ENCODE results near the gene TMEM233.
"Not testable (repeated sequence)": the region's sequence is repeated elsewhere in the genome, so short reads cannot be mapped to it uniquely, and the experiment has no call there.

The TMEM233 gene

DNA sequence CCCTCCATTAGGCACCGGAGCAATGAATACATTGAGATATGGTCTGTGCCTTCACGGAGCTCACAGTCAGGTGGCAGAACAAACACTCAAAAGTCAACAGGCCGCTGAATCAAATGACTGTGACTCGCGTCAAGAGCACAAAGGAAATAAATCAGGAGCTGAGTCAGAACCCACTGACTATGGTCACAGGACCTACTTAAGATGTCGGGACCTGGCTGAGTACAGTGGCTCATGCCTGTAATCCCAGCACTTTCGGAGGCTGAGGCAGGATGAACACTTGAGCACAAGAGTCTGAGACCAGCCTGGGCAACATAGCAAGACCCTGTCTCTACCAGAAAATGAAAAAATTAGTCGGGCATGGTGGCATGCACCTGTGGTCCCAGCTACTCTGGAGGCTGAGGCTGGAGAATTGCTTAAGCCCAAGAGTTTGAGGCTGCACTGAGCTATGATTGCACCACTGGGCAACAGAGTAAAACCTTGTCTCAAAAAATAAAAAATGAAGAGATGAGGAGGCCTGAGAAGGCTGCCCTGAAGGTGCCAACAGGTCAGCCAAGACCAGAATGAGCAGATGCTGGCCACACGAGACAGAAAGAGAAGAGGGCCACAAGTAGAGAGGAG is 19.9 kb downstream of the TMEM233 start:
- no peak for DNase-seq

DNA sequence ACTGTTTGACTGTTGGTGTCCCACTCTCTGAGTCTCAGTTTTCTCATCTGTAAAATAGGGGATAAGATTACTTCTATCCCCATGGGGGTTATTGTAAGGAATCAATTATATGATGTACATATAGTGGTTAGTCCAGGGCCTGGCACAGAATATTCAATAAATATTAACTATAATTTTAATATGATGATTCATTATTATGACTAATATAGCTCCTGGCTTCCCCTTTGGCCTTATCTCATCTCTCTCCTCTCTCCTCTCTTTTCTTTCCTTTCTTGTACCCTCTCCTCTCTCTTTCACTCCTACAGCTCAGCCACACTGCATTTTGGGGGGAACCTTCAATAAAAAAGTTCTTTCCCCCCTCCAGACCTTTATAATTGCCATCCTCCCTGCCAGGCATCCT is 21.1 kb downstream of the TMEM233 start:
- DNase-seq, result no peak

DNA sequence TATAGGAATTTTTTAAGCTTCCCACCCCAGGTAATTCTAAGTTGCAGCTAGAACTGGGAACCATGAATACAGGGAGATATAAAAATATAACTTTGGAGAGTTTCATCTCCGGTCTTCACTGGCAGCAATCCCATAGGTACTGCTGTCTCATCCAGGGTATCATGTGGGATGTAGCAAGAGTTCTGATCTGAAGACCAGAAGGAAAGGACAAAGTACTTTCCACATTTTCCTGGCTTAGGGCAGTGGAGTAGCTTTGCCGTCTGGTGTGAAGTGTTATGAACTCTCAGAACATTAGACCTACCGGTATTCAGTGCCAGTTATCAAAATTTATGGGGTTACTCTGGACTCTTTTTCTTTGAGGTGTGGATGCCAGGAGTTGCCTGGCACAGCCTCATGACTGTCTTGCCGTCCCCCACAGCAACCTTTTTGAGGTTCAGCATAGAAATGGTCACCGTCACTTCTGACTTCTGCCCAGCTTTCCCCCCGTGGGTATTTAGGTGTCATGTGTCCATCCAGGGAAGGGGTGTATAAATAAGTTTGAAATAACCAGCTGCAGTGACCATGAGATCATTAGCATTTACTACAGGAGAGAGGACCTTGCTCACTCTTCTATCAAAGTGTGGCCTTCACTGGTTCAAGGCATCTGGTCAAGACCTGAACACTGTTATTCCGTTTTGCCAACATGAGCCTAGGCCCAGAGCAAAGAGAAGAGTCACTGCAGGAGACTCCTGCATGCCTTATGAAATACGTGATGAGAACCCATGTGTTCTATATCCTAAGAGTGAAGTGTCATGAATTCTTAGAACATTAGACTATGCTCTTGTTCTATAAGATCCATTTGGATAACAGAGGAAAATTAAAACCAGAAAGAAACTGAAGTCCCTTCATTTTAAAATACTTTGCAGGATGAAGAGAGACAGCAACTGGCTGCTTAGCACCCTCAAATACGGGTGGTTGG is 22.2 kb downstream of the TMEM233 start:
- DNase-seq, result no peak

DNA sequence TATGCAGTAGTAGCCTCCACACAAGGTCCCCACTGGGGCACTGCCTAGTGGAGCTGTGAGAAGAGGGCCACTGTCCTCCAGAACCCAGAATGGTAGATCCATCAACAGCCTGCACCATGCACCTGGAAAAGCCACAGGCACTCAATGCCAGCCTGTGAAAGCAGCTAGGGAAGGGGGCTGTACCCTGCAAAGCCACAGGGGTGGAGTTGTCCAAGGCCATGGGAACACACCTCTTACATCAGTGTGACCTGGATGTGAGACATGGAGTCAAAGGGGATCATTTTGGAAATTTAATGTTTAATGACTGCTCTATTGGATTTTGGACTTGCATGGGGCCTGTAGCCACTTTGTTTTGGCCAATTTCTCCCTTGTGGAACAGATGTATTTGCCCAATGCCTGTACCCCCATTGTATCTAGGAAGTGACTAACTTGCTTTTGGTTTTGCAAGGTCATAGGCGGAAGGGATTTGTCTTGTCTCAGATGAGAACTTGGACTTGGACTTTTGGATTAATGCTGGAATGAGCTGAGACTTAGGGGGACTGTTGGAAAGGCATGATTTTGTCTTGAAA is 24.8 kb downstream of the TMEM233 start:
- not testable (repeated sequence) for DNase-seq

DNA sequence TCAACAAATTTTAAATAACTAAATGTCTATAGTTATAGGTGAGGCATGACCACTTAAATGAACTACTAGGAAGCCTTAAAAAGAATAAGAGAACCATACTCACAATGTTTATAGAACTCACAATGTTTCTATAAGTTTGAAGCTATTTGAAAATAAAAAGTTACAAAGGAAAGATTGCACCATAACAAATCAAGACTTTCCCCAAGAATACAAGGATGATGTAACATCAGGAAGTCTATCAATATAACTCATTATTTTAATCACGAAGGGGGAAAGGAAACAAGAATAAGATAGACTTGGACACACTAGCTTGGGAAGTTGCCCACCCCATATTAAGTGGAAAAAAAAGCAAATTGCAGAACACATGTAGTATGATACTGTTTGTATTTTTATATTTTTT is 26.9 kb downstream of the TMEM233 start:
- no peak for DNase-seq

DNA sequence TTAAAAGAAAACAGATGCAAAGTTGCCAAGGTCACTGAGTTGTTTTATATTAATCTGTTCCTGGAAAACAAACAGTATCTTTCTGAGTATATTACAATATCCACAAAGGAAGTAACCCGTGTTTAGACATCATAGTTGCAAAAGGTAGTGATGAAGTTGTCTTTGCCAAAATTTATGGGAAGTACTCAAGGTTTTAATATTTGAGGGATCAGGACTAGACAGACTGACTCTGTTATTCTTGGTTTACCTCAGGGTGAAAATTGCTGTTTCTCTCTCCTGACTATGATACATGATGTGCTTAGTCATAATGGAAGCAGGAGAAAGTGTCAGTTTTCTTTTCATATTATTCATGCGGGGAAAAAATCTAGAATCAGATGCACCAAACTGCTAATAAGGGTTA is 28.3 kb downstream of the TMEM233 start:
- DNase-seq, result no peak

DNA sequence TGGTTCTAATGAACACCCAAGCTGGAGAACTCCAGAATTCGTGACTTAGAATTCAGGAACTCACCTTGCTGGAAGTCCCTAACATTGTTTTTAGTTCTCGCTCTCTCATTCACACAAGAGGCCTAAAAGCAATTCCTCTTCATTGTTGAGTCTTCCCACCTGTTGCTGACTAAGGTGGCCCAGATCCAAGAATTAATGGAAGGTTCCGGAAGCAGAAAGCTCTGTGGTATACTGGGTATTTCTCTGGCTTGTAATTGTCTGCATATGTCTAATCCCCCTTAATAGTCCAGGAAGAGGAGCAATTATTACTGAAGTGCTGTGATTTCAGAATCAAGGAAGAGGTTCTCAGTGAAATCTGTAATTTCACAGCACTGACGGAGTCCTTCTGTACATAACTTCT is 31.4 kb downstream of the TMEM233 start:
- DNase-seq, result no peak

DNA sequence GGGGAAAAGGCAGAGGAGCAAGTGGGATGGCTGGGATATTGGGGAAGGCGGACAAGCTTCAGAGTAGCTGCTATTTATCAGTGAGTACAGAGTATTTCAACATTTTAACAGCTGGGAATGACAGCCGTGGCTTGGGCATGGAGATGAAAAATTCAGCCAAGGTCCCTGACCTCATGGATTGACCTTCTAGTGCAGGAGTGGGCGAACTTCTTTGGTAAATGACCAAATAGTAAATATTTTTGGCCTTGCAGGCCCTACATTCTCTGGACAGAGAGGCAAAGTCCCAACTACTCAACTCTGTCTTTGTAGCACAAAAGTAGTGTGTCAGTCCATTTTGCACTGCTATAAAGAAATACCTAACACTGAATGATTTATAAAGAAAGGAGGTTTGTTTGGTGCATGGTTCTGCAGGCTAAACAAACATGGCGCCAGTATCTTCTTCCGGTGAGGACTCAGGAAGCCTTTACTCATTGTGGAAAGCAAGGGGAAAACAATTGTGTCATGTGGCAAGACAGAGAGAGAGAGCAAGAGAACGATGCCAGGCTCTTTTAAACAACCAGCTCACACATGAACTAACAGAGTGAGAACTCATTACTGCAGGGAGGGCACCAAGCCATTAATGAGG is 33.6 kb downstream of the TMEM233 start:
- no peak for DNase-seq

DNA sequence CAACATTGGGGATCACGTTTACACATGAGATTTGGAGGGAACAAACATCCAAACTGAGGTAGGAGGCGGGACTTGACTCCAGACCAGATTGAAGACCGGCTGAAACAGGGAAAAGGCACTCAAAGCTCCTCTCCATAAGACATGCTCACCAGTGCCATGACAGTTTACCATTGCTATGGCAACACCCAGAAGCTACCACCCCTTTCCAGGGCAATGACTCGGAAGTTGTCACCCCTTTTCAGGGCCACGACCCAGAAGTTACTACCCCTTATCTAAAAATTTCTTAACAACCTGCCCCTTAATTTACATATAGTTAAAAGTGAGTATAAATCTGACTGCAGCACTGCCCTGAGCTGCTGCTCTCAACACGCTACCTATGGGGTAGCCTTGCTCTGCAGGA is 34.1 kb downstream of the TMEM233 start:
- DNase-seq, result no peak

DNA sequence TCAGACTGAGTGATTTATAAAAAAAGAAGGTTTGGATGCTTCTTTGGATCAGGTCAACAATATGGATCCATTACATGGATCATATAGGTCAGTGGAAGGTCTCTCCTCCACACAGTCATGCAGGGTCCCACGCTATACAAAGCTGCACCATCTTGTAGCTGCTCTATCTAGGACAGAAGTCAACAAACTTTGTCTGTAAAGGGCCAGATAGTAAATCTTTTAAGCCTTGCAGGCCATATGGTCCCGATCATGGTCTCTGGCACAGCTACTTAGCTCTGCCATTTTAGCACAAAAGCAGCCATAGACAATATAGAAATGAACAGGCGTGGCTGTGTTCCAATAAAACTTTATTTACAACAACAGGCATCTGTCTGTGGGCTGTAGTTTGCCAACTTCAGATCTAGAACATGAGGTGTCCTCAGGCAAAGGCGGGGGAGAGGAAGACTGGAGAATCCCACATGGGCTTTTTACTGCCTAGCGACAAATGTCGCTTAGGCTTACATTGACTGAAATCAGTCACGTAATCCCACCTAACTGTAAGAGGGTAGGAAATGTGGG is 36.7 kb downstream of the TMEM233 start:
- no peak for DNase-seq

DNA sequence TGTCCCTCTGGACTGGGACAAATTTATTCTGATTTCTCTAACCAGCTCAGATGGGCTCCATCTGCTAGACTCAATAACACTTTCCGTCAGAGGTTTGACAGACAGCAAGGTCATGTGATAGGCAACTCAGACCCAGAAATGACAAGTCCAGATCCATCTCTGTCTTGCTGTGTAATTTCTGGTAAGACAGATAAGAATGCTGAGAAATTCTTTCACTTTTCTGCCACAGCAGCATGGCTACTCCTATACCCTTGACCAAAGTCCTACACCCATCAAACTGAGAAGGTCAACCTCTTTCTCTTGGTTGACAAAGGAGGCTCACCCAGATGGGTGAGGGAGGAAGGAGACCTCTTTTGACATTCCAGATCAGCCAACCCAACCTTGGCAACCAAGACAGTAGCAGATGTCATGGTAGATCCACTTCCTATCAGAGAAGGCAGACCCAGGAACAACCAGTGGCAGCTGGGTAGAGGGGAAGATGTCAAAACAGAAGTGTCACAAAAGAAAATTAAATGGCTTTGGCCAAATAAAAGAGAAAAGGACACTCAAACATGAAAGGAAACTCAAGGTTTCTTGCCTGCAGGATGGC is 37.5 kb downstream of the TMEM233 start:
- DNase-seq, result no peak

DNA sequence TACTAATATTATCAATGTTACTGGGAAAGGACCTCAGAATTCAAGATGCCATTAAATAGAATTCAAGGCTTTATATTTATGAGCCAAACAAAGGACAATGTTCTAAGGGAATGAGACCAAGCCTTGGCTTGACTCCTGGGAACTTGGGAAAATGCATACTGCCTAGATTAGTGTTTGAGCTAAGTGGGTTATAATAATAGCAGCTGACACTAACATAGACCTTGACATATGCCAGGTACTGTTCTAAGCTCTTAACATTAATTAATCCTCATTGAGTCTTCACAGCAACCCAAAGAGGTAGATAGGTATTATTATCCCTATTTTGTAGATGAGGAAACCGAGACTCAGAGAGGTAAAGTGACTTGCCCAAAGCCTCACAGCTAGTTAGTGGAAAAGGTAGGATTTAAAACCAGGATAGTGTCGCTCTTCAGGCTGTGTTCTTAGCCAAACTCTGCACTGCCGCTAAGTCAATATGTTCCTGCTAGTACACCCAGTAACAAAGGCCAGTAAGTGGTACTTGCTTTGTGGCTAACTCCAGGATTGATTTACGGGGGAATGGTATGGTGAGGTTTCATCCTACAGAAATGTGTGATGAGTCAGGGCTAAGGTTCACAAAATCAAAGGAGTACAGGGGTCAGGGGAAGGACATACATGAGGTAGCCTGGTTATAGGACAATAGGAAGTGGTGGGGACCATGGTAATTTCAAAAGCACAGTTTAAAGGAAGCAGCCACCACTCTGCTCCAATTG is 38.5 kb downstream of the TMEM233 start:
- DNase-seq, result no peak

DNA sequence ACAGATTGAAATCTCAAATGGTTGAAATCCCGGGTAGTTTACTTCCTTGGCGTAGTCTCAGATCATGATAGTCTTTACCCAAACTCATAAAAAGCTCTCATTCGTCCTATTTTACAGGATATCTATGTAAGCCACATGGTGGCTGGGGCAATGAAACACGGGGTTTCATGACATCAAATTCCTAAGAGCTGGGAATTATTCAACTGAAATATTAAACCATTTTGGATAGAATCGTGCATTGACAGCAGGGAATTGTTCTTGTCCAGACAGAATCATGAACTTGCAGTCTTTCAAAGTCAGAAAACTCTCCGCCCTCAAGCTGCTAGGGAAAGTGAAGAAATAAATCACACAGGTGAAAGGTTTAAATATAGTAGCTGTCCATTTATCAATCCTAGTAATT is 41.2 kb downstream of the TMEM233 start:
- no peak for DNase-seq

DNA sequence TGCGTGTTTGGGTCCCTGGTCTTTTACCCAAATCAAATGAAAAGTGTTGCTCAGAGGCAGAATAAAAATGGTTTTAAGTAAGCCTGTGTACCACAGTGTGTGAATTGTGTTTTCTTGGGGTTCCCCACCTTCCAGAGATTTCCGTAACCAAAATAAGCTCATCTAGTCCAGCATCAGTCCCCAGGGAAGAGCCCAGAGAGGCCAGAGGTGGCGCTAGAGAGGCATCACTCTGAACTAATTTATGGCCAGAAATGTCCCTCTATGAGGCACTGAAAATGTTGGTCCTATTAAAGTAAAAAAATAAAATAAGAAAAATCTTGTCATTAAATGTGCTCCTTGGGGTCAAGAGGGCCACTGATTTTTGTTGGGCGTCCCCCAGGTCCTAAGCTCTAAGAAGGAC is 49.4 kb downstream of the TMEM233 start:
- DNase-seq, result no peak

DNA sequence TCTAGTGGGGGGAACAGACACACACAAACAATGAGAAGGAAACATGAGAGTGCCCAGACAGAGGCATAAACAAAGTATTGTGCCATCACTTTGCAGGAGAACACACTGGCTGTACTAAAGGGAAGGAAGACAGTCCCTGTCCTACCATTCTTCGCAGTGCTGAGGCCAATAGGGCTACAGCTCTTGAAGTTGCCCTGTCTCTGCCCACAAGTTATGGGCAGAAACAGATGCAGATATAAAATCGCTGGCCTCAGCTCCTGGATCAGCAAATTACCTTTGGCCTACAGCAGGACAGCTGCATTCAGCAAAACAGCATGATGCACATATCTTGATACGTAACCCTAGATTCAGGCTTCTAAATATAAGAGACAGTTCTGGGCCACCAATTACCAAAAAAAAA is 51.4 kb downstream of the TMEM233 start:
- DNase-seq, result no peak

DNA sequence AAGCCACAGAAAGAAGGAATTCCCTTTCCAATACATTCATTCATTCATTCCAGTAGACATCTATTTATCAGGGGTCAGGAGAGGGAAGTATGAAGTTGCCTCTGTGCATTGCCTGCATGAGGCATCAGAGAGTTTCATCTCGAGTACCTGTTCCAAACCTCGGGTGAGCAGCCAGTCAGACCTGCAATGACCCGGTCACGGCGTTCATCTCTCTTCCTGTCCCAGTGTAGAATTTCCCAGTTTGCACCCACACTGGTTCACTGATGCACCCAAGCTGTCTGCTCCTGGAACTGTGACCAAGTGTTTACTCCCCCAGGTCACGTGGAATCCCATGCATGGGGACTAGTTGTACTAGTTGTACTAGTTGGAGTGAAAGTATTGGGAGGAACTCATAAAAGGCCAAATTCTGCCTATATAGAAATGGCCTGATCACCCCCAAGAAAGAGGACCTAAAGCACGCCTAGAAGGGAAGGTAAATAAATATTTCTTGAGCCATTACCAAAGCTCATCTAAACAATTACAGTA is 52.0 kb downstream of the TMEM233 start:
- DNase-seq, result no peak

DNA sequence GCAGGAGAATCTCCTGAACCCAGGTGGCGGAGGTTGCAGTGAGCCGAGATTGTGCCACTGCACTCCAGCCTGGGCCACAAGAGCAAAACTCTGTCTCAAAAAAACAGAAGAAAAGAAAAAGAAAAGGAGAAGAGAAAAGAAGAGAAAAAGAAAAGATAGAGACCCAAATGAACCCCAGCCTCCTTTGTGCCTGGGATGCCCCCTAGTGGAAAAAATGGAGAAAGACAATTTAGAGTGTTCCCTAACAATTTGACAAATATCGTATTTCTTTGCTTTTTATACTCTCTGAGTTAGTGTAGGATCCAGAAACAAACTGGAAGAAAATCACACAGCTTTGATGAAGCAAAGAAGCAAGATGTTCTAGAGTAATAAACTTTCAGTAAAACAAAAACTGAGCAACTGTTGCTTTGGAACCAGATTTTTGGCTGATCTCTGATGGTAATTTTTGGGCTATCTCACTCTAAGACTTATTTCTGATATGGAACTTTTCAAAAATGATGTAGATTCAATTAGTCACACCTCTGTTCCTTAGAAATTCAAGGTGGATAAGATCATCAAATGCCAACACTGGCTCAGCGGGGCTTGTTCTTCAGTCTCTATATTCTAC is 55.7 kb downstream of the TMEM233 start:
- peak; percentile 34 for DNase-seq

DNA sequence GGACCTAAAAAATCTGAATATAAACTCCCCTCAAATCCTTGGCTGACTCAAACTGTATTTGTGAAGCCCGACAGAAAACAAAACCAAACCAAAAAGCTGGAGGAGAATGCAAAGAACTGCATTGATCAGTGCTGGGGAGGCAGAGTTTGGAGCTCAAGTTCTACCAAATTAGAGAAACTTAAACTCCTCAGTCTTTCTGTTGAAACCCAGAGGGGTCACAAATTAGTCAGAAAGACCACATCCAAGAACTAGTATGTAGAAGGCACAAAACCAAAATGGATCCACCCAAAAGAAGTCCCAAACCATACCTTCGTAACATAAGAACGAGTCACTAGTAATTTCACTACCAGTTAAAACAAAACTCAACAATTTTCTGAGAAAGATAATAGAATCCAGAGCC is 59.1 kb downstream of the TMEM233 start:
- no peak for DNase-seq

DNA sequence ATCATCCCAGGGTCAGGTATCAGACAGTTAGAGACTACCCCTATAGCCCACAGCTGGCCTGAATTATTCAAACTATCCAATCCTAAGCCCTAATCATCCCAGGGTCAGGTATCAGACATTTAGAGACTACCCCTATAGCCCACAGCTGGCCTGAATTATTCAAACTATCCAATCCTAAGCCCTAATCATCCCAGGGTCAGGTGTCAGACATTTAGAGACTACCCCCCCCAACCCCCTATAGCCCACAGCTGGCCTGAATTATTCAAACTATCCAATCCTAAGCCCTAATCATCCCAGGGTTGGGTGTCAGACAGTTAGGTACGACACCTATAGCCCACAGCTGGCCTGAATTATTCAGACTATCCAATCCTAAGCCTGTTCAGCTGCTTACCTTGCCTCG is 63.4 kb downstream of the TMEM233 start:
- not testable (repeated sequence) for DNase-seq

DNA sequence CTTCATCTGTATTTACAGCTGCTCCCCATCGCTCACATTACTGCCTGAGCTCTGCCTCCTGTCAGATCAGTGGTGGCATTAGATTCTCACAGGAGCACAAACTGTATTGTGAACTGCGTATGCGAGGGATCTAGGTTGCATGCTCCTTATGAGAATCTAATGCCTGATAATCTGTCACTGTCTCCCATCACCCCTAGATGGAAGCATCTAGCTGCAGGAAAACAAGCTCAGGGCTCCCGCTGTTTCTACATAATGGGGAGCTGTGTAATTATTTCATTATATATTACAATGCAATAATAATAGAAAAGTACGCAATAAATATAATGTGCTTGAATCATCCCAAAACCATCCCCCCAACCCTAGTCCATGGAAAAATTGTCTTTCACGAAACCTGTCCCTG is 64.6 kb downstream of the TMEM233 start:
- not testable (repeated sequence) for DNase-seq

DNA sequence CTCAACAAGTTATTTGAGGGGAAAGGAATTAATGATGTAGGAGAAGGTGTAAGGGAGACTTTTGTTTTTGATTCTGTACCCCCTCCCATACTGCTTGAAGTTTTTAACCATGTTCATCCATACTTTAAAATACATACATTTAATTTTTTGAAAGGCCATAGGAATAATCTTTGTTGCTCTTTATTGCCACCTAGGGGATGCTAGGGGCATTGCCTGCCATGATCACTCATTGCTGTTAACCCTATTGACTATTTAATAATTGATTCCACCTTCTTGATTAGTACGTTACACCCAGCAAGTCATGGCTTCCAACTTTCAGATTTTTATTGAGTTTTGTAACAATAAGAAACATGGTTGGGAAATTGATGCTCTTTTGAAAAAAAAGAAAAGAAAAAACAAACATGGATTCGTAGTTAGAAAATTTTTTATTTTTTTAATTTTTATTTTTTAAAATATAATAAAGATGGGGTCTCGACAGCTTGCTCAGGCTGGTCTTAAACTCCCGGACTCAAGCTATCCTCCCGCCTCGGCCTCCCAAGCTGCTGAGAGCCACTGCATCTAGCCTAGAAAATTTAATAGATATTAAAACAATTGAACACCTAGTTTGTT is 65.8 kb downstream of the TMEM233 start:
- peak; percentile 51 for DNase-seq
